GM18870 (cell line): ENCODE results near the gene GTF2F2.

Source experiments
- ATAC-seq: cut with Tn5 transposase; IDR thresholded peaks from one replicate; pipeline ENCODE4 v1.9.1; 2021; ENCODE audit warnings: moderate library complexity; ENCODE audit not compliant: unreplicated experiment

Gene GTF2F2

GRCh38 chr13:45332036-45332830 lies 211.9 kb downstream of the GTF2F2 start:
- ATAC-seq: no peak

GRCh38 chr13:45332831-45333219 lies 212.5 kb downstream of the GTF2F2 start:
- ATAC-seq: no peak

- ATAC-seq: no peak
These were observed 213.1 kb downstream of the GTF2F2 start for GRCh38 chr13:45333251-45333976.
